Body of pancreas (tissue), 4 donors: ENCODE measurements around the gene SUGCT.

Experiments
- CTCF ChIP-seq, 7 experiments: fragments of 450-650 bp in 4 of 7; fragments of 200-600 bp in 3 of 7; sonication (generic) in 3 of 7; IDR thresholded peaks; one replicate each; pipeline ENCODE4 v1.5.1; 2016 to 2019; ENCODE audit warnings: antibody characterized with exemption in 7 of 7
- POLR2A ChIP-seq, 3 donors: fragments of 450-650 bp; IDR thresholded peaks; one replicate each; pipeline ENCODE4 v1.6.1; 2016; ENCODE audit warnings: antibody characterized with exemption in 3 of 3, mild to moderate bottlenecking in 2 of 3

GRCh38 chr7:40401406-40401805 lies 266.6 kb downstream of the SUGCT start:
- TF ChIP-seq CTCF (IDR thresholded peaks at IDR 0.05) (no peak), POLR2A (IDR thresholded peaks at IDR 0.05) (no peak)
